ENCODE results near the gene TMEM255B.

The TMEM255B gene

DNA sequence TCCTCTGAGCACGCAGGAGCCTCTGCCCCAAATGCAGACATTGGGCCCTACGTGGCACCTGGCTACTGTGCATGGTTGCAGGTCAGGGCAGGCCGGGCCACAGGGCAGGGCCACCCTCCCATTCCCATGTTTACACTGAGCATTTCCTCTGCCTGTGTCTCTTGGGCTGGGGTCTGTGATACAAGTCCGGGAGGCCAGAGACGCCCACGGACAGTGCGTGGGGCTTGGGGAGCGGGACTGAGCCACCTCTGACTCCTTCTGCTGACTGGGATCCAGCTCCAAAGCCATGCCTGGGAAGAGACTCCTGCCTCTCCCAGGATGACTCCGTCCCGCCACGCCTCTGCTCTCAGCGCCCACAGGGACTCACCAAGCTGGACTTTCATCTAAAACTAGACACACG, 86.0 kb downstream of the TMEM255B start:
- in situ Hi-C loops (cut with MboI; ENCODE audit: low sequenced_read_pairs), result no loop called here

DNA sequence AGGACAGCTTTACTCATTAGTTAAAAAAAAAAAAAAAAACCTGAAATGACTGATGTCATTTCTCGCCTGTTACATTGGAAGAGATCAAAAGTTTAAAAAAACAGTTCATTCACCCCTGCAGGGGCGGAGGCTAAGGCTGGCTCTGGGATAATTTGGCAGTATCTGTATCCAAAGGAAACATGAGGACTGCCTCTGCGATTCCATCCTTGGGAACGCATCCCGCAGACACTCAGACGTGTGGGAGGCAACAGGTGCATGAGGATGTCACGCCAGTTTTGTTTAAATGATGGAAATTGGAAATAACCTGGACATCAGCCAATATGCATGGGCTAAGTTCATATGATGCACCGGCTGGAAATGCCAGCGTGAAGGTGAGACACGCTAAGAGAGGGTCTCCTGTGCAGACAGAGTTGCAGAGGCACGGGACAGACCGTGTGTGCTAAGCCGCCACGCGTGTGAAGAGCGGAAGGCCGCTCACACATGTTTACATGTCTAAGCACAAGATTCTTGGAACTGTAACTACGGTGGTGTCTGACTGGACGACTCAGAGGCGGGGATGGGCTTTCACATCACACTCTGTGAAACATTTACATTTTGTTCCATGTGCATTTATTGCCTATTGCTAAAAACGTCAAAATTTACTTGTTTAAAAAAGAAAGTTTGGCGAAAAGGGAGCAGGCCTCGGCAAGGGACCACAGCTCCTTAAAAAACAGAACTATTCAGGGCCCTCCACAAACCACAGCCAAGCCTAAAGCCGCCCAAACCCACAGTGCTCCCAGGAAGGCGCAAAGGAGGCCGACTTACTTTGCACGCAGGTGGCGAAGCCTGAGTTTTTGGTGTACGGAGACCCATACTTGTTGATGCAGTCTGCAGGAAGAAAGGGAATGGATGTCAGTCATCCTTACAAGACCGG, 87.0 kb downstream of the TMEM255B start:
- in situ Hi-C loops (cut with MboI; ENCODE audit: low sequenced_read_pairs), result no loop called here

DNA sequence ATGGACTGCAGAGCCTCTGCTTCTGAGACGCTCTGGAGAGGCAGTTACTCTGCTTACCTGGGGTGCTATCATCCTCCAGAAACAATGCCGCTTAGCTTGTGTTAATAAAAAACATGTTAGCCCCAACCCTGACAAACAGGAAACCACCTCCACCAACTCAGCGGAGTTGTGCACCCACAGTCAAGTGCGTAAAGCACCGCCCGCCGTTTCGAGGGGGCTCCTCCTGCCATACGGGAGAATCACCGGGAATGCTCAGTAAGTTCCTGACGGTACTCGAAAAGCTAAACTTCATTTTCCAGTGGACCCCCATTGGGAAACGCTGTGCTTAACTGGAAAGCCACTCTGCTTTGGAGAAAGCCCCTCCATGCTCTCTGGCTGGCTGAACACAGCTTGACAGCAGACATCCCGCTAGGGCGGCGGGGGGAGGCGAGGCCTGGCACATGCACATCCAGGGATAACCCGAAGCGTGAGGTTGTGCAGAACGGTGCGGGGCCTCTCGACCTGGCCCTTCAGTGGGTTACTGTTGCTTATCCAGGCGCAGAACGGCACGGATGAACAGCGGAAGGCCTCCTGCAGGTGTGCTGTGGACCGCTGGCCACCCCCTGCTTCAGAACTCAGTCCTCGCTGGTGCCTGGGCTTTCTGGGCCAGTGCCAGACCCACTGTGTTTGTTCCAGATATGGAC, 87.8 kb downstream of the TMEM255B start:
- in situ Hi-C loops (cut with MboI; ENCODE audit: low sequenced_read_pairs), result no loop called here

DNA sequence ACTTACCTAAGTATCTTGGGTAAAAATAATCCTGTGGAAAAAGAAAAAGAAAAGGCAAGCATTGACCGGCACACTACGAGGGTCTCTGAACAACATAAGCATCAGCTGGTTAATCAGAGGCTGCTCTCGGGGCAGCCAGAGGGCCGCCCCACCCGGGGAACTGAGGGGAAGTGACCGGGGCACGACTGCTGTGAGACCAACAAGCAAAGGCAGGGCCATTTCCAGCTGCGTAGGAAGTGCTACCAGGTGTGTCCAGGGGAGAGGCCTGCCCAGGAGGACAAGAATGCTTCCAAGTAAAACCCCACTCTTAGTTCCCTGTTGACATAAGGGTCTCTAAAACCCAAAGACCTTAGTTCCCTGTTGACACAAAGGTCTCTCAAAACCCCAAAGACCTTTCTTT, 89.0 kb downstream of the TMEM255B start:
- in situ Hi-C loops (cut with MboI; ENCODE audit: low sequenced_read_pairs), result no loop called here

DNA sequence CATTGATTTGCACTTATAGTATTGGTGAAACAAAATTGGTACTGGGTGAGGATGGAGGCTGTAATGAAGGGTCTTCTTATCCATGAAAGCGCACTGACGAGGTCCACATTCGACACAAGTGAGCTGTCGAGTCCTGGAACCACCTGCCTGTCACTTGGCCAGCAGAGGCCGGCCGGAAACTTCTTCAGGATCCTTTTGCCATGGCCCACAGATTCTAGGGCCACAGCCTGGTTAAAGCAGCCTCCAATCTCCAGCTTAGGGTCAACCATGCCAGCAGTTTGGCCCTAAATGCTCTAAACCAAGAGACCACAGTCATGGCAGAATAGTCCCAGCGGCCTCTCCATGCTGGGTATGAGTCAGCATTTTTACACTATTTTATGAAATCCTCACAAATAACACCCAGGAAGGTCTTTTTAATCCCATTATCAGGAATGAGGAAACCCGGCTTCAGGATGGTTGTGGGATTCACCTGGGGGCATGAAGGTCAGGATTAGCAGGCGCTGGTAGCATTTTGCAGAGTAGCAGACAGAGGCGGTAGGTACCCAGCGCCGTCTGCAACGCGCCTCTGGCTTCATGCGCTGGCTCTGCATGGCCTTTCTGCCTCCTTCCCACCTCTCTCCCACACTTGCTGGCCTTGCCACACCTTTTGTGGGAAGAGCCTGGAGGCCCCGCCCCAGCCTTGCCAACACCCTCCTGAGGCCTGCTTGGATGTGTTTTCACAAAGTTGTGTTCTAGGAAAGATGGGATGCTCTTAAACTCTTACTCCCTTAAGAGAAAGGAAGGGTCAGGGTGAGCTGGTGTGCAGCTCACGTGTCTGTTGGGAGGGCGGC, 89.6 kb downstream of the TMEM255B start:
- in situ Hi-C loops (cut with MboI; ENCODE audit: low sequenced_read_pairs), result no loop called here

DNA sequence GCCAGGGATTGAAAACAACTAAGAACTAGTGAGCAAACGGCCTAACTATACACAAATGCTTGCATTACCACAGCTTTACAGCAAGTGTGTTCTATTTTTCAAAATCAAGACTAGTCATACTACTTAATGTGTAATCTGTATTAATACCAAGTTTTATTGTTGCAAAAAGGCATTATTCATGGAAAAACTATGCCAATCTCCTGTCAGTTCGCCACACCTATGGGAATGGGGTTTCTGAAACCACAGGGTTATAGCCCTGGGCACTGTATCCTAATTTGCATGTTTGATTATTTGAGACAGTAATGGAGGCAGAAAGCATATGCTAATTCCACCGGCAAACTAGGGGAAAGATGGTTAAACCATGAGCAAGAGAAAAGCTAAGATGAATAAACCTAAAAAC, 90.5 kb downstream of the TMEM255B start:
- in situ Hi-C loops (cut with MboI; ENCODE audit: low sequenced_read_pairs), result no loop called here

DNA sequence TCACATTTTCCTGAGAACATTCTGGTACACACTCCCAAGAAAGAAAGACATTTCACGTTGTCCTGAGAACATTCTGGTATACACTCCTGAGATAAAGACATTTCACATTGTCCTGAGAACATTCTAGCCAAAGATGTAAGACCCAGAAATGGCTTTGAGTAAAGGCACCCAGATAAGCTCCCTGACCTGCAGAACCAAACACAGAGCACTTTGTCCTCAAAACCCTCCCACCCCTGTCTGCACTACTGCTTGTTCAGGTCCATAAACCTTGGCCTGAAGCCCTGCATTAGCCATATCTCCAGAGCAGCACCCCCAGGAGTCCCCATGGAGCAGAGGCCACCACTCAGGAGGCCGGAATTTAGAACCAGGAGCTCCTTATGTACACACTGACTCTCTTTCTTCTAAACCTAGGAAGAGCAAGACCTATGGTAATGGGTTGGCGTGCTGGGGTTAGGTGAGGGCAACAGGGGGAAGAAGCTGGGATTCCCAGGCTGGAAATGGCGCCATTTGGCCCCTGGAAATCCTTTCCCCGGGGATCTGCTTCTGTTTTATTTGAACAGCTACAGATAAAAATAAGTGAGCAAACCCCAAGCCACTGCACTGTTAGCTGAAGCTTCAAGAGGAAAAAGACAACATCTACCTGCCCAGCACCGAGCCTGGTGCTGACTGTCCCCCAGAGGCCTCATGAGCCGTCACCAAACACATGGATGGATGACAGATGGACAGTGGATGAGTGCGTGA, 91.1 kb downstream of the TMEM255B start:
- in situ Hi-C loops (cut with MboI; ENCODE audit: low sequenced_read_pairs), result no loop called here

DNA sequence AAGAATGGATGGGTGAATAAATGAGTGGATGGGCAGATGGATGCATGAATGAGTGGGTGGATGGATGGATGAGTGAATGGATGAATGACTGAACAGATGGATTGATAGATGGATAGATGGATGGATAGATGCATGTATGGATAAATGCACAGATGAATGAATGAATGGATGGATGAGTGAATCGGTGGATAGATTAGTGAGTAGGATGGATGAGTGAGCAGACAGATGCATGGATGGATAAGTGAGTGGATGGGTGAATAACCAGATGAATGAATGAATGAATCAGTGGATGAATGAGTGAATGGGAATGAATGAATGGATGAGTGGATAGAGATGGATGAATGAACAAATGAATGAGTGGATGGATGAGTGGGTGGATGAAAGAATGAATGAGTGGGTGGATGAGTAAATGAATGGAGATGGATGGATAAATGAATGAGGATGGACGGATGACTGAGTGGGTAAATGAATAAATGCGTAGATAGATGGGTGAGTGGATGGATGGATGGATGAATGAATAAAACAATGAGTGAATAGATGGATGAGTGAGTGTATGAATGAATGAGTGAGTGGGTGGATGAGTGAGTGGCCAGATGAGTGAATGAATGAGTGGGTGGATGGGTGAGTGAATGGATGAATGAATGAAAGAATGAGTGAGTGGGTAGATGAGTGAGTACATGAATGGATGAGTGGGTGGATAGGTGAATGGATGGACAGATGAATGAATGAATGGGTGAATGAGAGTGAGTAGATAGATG, 91.9 kb downstream of the TMEM255B start:
- in situ Hi-C loops (cut with MboI; ENCODE audit: low sequenced_read_pairs), result no loop called here

DNA sequence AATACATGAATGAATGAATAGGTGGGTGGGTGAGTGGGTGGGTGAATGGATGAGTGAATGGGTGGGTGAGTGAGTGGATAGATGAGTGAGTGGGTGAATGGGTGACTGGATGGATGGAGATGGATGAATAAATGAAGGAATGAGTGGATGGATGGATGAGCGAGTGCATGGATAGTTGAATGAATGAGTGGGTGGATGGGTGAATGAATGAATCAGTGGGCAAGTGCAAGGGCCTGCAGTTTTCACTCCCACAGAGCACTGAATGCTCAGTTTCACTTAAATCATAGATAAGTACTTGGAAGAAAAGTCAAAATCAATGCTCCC, 92.4 kb downstream of the TMEM255B start:
- in situ Hi-C loops (cut with MboI; ENCODE audit: low sequenced_read_pairs), result no loop called here

DNA sequence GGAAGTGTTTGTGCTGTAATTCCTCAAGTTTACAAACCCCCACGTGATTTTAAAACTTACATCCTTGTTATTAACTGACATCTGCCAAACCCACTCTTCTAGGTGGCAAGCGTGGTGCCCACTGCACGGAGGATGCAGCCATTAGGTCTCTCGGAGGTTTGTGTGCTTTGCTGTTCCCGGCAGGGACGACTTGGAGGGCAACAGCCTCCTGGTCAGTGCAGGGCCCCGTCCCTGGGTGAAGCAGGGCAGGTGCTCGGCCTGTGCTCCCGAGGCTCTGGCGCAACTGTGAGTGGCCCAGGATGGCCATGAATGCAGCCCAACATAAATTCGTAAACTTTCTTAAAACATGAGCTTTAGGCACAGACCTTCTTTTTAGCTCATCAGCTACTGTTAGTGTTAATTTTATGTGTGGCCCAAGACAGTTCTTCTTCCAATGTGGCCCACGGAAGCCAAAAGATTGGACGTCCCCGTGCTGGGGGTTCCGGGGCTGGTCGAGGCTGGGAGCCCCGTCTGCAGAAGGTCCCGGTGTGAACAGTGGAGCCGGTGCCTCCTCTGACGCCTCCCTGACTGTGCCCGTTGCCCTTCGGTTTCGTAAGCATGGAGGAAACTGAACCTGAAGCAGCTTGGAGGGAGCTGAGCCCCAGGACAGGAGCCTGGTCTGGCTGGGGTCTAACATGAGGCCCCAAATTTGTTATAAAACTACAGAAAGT, 93.0 kb downstream of the TMEM255B start:
- in situ Hi-C loops (cut with MboI; ENCODE audit: low sequenced_read_pairs), result no loop called here

DNA sequence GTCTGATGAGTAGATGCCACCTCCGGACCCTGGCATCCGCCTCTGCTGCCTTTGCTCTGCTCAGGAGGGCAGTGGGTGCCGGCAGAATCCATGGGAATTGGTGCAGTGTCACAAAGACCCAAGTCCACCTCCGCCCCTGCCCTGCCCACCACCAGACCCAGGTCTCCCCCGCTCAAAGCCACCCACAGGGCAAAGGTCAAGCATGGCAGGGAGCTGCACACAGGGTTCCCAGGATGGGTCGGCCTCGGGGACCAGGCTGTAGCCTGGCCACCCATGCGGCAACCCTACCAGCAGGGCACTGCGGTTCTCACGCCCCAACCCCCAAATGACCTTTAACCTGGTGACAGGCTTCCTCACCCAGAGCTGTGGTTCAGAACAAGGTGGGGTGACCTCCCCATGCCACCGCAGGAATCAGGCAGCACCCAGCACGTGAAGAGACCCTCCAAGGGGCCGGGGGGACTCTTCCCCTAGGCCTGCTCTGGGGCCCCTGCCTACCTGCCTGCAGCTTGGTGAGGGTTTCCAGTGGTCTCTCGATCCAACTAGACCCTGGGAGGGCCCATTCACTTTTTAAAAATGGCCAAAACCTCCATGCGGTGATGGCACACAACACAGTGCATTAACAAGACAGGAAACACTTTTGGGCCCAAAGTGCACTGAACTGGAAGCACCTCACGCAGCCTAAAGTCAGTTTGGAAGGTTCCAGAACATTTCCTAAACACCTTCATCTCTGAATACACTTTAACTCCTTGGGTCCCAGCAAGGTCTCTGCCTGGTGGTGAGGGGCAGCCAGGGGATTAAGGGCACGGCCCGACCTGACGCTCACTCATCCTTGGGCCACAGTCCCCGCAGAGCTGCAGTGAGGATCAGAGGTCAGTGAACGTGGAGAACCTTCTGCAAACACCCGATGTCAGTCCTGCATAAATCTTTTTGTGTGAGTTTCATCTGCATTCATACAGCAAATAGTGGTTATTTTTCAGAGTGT, 93.8 kb downstream of the TMEM255B start:
- in situ Hi-C loops (cut with MboI; ENCODE audit: low sequenced_read_pairs), result no loop called here

DNA sequence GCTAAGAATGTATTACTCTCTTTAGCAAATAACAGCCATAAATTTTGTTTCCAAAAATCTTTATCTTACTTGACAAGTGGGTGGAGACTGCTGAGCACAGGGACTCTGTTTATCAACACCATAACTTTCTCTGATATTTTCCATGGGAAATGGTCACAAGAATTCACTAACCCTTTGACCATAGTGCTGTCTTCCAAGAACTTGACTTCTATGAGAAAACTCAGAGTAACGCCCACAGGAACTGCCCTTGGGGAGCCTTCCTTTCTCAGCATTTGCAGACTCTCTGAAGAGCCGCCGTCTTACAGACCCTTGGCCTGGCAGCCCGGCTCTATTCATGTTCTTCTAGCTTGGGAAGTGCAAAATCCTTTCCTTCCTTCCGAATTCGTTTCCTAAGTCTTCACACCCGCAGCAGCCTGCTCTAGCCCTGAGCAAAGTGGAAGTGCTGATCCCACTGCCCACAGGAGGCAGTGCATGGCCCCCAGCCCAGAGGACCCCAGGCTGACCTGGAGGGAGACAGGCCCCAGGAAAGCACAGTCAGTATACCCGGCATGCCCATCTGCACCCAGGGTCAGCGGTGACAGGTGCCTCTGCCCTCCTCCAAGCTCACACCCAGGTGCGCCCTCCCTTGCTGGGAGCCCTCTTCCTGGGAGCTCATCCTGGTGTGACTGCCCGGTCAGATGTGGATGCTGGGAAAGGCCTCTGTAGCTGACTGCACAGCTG, 94.7 kb downstream of the TMEM255B start:
- in situ Hi-C loops (cut with MboI; ENCODE audit: low sequenced_read_pairs), result no loop called here

DNA sequence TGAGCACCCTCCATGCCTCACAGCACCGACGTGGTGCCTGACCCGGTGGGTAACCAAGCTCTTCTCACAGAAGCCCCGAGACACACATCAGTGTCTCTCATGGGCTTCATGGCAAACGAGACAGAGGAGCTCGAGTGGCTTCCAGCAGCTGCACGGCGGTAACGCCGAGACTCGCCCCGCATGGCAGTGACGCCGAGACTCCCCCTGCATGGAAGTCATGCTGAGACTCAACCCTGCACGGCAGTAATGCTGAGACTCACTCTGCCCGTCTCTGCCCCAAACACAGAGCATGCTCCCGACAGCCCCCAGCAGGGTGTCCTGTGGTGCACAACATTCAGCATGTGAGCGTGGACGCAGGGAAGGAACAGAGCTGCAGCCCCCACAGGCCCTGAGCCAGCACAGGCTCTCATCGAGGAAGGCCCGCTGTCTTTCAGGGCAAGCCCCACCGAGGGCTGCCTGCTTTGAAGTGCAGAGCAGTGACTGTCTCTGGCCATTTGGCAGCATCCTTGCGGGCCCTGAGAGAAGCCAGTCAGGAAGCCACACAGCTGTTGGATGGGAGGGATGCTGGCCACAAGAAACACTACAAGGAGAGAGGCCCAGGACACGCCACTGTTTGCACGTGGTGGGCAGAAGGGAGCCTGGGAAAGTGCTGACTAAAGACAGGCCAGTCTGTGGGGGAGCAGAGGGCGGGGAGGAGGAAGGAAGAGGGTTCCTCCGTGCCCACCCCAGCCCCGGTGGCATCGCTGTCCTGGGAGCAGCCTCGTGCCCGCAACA, 95.4 kb downstream of the TMEM255B start:
- in situ Hi-C loops (cut with MboI; ENCODE audit: low sequenced_read_pairs), result no loop called here

DNA sequence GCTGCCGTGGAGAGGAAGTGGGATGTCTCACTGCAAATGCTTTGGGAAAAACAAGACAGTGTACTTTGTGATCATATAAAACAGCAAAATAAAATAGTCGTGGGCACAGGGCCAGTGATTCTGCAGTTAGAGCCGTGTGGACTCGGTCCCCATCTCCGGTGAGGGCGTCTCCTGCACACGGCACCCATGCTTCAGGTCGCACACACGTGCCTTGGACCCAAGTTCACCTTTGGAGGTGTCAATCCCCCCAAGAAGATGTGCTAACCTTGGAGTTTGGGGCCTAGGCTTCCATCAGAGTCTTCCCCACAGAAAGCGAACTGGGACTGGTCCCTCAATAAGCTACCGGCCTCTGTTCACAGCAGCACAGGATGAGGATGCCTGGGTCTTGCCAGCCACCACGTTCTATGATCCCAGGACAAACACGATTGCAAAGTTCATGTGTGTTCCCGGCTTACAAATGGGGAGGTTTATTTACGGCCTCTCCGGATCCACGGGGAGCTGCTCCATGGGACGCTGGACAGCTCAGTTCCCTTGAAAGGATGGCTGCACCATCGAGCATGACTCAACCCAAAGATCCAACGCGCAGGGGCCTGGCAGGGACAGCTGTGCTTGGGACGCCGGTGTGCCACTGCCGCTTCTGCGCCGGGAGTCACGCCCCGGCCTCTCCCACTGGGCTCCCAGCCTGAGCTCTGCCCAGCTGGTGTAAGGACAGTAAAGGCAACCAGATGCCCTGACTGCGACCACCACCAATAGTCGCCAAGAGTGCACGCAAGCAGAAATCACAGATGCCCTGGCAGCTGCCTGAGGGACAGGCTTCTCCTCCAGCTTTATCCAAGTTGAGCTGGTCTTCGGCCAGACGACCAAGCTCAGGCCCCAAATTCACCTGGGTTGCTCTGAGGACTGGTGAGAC, 96.2 kb downstream of the TMEM255B start:
- in situ Hi-C loops (cut with MboI; ENCODE audit: low sequenced_read_pairs), result no loop called here

DNA sequence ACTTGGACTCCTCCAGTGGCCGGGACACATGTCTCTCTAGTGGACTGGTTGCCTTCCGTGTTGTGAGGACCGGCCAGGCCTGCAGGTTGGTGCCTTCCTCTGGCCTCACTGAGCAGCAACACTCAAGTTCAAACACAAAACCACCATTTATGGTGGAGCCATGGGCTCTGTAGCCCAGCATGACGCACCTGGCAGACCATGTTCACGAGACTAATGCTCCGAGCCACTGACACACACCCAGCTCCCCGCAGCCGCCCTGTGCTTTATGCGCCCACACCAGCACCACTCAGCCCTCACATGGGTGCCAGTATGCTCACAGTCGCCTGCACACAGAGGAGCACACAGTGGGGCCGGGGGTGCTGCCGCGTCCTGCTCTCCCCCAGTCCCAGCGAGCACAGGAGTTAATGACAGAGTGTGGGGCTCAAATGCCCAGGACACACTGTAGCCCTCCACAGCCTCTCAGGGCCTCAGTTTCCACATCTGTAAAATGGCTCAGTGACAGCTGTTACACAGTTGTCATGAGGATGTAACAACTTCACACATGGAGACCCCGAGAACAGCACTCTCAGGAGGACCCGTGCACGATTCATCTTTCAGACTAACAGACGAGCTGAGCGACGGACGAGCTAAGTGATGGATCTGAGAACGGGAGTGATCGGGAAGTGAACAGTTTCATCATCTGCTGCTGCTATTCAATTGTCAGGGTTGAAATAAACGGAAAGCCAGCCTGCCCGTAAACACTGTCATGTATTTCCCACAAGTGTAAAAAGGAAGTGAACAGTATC, 97.1 kb downstream of the TMEM255B start:
- in situ Hi-C loops (cut with MboI; ENCODE audit: low sequenced_read_pairs), result no loop called here
